Measurements from ENCODE around the gene BMP8B. TPM values are rescaled to one million over a fixed set of nuclear protein-coding genes. Genes with fewer than 3 reads are reported as not detected.

The BMP8B gene
- total and polyA plus RNA-seq, 3 donors from 2014 or later = 4.4 to 5.6 (median 5.5) TPM

- TF ChIP-seq POLR2A (IDR thresholded peaks at IDR 0.05) (no peak), CTCF (IDR thresholded peaks at IDR 0.05) (no peak)
- H3K4me1 ChIP-seq = no peaks in the 10 kb centered on the region
- no peak overlapping the region for H3K4me3 ChIP-seq
- H3K27ac ChIP-seq = no peak overlapping the region
- H3K9me3 ChIP-seq = no peaks in the 10 kb centered on the region
- DNase-seq = no peak
- H3K27me3 ChIP-seq = no peaks in the 10 kb centered on the region
- intact Hi-C loops (cut with DNase I; ENCODE audit: low total_unique reads) = no loop called here
- WGBS, 2 donors = 66 to 76% methylated on average over 9 of the region's 9 CpGs
- H3K36me3 ChIP-seq (ENCODE audit: low read depth, missing control alignments) = no peaks in the 10 kb centered on the region
Observed at GRCh38 chr1:39761016-39761415, 27.6 kb downstream of the BMP8B start.

- no peaks in the 10 kb centered on the region for H3K9me3 ChIP-seq
- no peaks in the 10 kb centered on the region for H3K4me1 ChIP-seq
- no peak overlapping the region for H3K27ac ChIP-seq
- intact Hi-C loops (cut with DNase I; ENCODE audit: low total_unique reads) = no loop called here
- no peaks in the 10 kb centered on the region for H3K27me3 ChIP-seq
- 90 to 96% methylated on average over 7 to 16 of the region's 16 CpGs for WGBS, 2 donors
- no peak overlapping the region for H3K4me3 ChIP-seq
- H3K36me3 ChIP-seq (ENCODE audit: low read depth, missing control alignments) = no peaks in the 10 kb centered on the region
- DNase-seq = no peak
- TF ChIP-seq CTCF (IDR thresholded peaks at IDR 0.05) (no peak), POLR2A (IDR thresholded peaks at IDR 0.05) (no peak)
Observed at GRCh38 chr1:39760074-39761008, 28.3 kb downstream of the BMP8B start.

- H3K27me3 ChIP-seq = no peaks in the 10 kb centered on the region
- H3K9me3 ChIP-seq = no peaks in the 10 kb centered on the region
- DNase-seq = no peak
- intact Hi-C loops (cut with DNase I; ENCODE audit: low total_unique reads) = no loop called here
- TF ChIP-seq POLR2A (IDR thresholded peaks at IDR 0.05) (no peak), CTCF (IDR thresholded peaks at IDR 0.05) (no peak)
- H3K4me3 ChIP-seq = no peak overlapping the region
- no peak overlapping the region for H3K27ac ChIP-seq
- H3K4me1 ChIP-seq = no peaks in the 10 kb centered on the region
- H3K36me3 ChIP-seq (ENCODE audit: low read depth, missing control alignments) = no peaks in the 10 kb centered on the region
Observed at GRCh38 chr1:39759436-39759726, 29.3 kb downstream of the BMP8B start.

DNA sequence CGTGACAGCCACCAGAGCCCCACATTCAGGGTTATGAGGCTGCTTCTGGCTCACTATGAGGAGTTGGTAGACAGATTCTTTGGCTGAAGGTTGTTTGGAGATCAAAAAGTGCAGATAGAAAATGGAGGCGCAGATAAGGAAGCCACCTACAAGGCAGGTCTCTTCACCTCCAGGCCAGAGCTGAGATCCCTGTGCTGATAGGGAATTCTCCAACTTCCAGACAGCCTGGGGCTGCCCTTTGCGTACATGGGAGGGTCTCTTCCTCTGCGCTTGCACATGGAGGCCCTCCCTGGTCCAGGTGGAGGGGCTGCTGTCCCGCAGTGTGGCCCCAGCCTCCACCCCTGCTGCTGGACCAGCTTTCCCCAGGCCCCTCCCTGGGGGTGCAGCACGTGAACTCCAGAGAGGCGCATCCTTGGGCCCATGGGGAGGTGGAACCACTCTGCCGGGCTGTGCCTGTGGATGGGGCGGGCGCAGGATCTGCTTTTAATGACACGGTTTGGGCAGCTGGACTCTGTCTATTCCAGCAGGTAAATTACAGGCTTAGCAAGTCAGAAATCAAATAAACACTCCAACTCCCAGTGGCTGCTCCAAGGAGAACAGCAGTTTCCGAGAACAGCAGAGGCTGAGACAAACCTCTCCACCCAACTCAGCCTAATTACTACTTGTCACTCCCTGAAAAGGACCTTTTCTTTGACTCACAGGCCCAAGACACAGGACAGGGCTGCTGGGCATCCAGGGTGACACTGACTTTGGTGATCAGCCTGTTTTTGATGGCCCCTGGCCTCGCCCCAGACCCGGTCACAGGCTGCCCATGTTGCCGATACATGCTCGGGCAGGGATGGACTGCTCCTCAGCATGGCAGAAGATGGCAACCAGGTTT is 29.9 kb downstream of the BMP8B start:
- H3K9me3 ChIP-seq = no peaks in the 10 kb centered on the region
- no peaks in the 10 kb centered on the region for H3K36me3 ChIP-seq (ENCODE audit: low read depth, missing control alignments)
- 92 to 95% methylated on average over 13 to 16 of the region's 16 CpGs for WGBS, 2 donors
- DNase-seq = no peak
- TF ChIP-seq POLR2A (IDR thresholded peaks at IDR 0.05) (no peak), CTCF (IDR thresholded peaks at IDR 0.05) (no peak)
- intact Hi-C loops (cut with DNase I; ENCODE audit: low total_unique reads) = no loop called here
- H3K27me3 ChIP-seq = no peaks in the 10 kb centered on the region
- no peaks in the 10 kb centered on the region for H3K4me1 ChIP-seq
- H3K27ac ChIP-seq = no peak overlapping the region
- H3K4me3 ChIP-seq = no peak overlapping the region
